HUES6 (cell line): ENCODE results near the gene DMKN.
"Not testable (repeated sequence)": the region's sequence is repeated elsewhere in the genome, so short reads cannot be mapped to it uniquely, and the experiment has no call there.

Experiments used
- H3K27ac ChIP-seq: 2 replicates; pipeline ENCODE4 v1.7.0; 2013; ENCODE audit warnings: low read depth, mild to moderate bottlenecking, low read length, inconsistent platforms
- H3K27me3 ChIP-seq: 2 replicates; pipeline ENCODE4 v1.6.1; 2013; ENCODE audit warnings: low read length; ENCODE audit not compliant: control insufficient read depth, insufficient read depth
- H3K36me3 ChIP-seq: 2 replicates; pipeline ENCODE4 v1.6.1; 2013; ENCODE audit warnings: low read length; ENCODE audit not compliant: control insufficient read depth, insufficient read depth
- H3K4me1 ChIP-seq: 2 replicates; pipeline ENCODE4 v1.6.1; 2013; ENCODE audit warnings: low read length; ENCODE audit not compliant: control insufficient read depth, insufficient read depth
- H3K4me3 ChIP-seq: 2 replicates; pipeline ENCODE4 v1.5.1; 2013; ENCODE audit warnings: low read depth, low read length
- H3K9ac ChIP-seq: one replicate; pipeline ENCODE4 v1.6.1; 2013; ENCODE audit warnings: mild to moderate bottlenecking, low read length
- H3K9me3 ChIP-seq: 2 replicates; pipeline ENCODE4 v1.6.1; 2013; ENCODE audit warnings: low read depth, low read length; ENCODE audit not compliant: control insufficient read depth, insufficient read depth

The DMKN gene

GRCh38 chr19:35491836-35492360 lies 21.6 kb downstream of the DMKN start:
- 0 out of 2 replicates have a peak, but pooled peaks cover 5% of the 10 kb centered on the region for H3K27me3 ChIP-seq
- peaks cover 10% of the 10 kb centered on the region for H3K4me1 ChIP-seq
- H3K9me3 ChIP-seq = no peaks in the 10 kb centered on the region
- H3K36me3 ChIP-seq = peaks cover 1% of the 10 kb centered on the region; the same call in 1 of the 2 replicates
- no peak overlapping the region for H3K4me3 ChIP-seq
- H3K27ac ChIP-seq = no peak overlapping the region
- no peak overlapping the region for H3K9ac ChIP-seq

DNA sequence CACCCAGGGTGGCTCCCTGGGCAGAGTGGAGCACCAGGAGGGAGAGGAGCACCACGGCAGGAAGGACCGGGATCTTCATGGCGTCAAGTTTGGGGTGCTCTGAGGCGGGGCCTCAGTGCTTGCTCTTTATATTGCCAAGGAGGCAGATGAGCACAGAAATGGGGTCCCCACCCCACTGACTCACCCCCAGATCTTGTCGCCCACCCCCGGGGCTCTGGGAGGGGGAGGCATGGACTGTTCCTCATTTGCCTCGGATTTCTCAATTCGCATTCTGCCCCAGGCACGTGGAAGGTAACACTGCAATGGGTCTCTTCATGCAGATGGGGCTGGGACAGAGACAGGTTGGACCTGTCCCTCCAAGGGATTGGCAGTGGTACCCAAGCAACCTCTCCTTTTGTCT lies 23.1 kb downstream of the DMKN start, which contains the start of gene KRTDAP:
TSS of gene KRTDAP (minus strand) at position 101 of the 400 bp plus-strand sequence. CDS start at position 79, 22 bp downstream.
- Histone ChIP-seq H3K36me3 (no peaks in the 10 kb centered on the region), H3K9ac (no peak within 1 kb of the TSS), H3K9me3 (no peaks in the 10 kb centered on the region), H3K4me3 (no peak within 1 kb of the TSS), H3K27me3 (peaks cover 5% of the 10 kb centered on the region; the same call in 1 of the 2 replicates), H3K4me1 (0 out of 2 replicates have a peak, but pooled peaks cover 3% of the 10 kb centered on the region), H3K27ac (no peak within 1 kb of the TSS)

- H3K4me3 ChIP-seq = no peak overlapping the region
Measured at GRCh38 chr19:35488677-35489076, 24.8 kb downstream of the DMKN start.

GRCh38 chr19:35487656-35488182 lies 25.7 kb downstream of the DMKN start:
- Histone ChIP-seq H3K27ac (no peak overlapping the region), H3K4me1 (no peaks in the 10 kb centered on the region), H3K36me3 (no peaks in the 10 kb centered on the region), H3K4me3 (no peak overlapping the region), H3K27me3 (peaks cover 5% of the 10 kb centered on the region; the same call in 1 of the 2 replicates), H3K9ac (no peak overlapping the region), H3K9me3 (no peaks in the 10 kb centered on the region)

More at GRCh38 chr19:35488677-35489076, 24.8 kb downstream of the DMKN start:
- Histone ChIP-seq H3K27me3 (peaks cover 5% of the 10 kb centered on the region; the same call in 1 of the 2 replicates), H3K4me1 (no peaks in the 10 kb centered on the region), H3K36me3 (no peaks in the 10 kb centered on the region), H3K9me3 (no peaks in the 10 kb centered on the region), H3K9ac (no peak overlapping the region), H3K27ac (no peak overlapping the region)

DNA sequence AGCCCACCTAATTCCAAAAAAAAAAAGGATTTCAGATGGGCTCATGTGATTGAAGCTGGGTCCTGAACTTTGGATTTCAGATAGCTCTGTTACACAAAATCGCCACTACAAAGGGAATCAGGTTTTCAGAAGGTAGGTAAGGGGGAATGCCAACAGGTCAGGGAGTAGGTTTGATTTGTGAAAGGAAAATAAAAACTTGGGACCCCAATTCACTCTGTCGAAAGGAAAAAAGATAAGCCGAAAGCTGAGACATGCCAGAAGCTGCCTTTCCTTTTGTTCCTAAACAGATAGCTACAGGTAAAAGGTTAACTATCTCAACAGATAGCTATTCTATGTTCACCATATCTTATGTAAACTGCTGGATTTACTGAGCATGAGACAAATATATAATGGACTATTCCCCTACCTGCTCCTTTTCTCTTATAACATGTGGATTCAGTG lies 27.2 kb downstream of the DMKN start:
- Histone ChIP-seq H3K4me3 (no peak overlapping the region), H3K9ac (no peak overlapping the region), H3K4me1 (no peaks in the 10 kb centered on the region), H3K9me3 (0 out of 2 replicates have a peak, but pooled peaks cover 3% of the 10 kb centered on the region), H3K36me3 (no peaks in the 10 kb centered on the region), H3K27me3 (peaks cover 3% of the 10 kb centered on the region; the same call in 1 of the 2 replicates), H3K27ac (no peak overlapping the region)

GRCh38 chr19:35484252-35485036 lies 29.0 kb downstream of the DMKN start:
- no peaks in the 10 kb centered on the region for H3K36me3 ChIP-seq
- no peak overlapping the region for H3K9ac ChIP-seq
- H3K4me1 ChIP-seq = no peaks in the 10 kb centered on the region
- peaks cover 3% of the 10 kb centered on the region; the same call in 1 of the 2 replicates for H3K27me3 ChIP-seq
- H3K4me3 ChIP-seq = no peak overlapping the region
- 0 out of 2 replicates have a peak, but pooled peaks cover 3% of the 10 kb centered on the region for H3K9me3 ChIP-seq
- H3K27ac ChIP-seq = no peak overlapping the region

DNA sequence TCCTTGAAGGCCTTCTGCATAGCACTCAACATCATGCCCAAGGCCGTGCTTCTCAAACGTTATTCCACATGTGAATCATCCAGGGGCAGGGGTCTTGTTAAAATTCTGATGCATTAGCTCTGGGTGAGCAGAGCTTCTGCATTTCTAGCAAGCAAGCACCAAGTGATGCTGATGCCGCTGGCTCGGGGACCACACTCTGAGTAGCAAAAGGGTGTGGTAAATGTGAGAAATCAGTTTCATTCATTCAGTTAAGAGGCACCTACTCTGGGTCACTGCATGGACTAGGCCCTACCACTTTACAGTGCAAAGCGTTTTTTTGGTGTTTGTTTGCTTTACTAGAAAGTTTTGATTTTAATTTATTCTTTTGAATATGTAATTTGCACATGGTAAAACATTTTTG lies 30.4 kb downstream of the DMKN start:
- no peaks in the 10 kb centered on the region for H3K4me1 ChIP-seq
- H3K4me3 ChIP-seq = no peak overlapping the region
- 0 out of 2 replicates have a peak, but pooled peaks cover 3% of the 10 kb centered on the region for H3K9me3 ChIP-seq
- H3K27me3 ChIP-seq = peaks cover 3% of the 10 kb centered on the region; the same call in 1 of the 2 replicates
- H3K9ac ChIP-seq = no peak overlapping the region
- no peak overlapping the region for H3K27ac ChIP-seq
- no peaks in the 10 kb centered on the region for H3K36me3 ChIP-seq

DNA sequence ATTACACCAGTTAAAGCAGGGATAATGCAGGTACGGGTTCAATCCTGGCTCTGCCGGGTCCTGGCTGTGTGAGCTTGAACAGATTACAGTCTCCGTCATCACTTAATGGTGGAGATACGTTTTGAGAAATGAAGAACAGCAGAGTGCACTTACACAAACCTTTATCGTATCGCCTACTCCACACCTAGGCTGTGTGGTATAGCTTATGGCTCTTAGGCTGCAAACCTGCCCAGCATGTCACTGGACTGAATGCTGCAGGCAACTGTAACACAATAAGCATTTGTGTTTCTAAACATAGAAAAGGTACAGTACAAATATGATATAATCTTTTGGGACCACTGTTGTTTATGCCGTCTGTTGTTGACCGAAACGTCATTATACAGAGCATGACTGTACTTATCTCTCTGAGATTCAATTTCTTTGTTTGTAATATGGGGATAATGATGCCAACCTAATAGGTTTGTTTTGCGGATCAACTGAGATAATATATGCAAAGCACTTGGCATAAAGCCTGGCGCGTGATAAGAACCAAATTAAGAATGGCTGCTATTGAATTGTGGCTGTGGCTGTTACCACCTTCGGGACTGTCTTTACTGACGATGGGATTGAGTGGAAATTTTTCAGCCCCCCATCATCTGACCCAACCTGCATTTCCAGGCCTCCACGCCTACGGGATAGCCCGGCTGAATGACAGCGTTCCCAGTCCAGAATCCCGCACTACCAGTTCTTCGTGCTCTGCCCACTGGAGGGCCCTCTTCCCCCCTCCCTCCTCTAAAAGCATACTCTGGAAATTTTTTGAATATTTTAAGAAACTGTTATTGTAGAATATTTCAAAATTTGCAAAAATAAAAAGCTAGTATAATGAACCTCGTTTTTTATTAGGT lies 34.4 kb downstream of the DMKN start:
- H3K4me1 ChIP-seq = peaks cover 6% of the 10 kb centered on the region; the same call in 1 of the 2 replicates
- no peak overlapping the region for H3K9ac ChIP-seq
- no peaks in the 10 kb centered on the region for H3K27me3 ChIP-seq
- 0 out of 2 replicates have a peak, but pooled peaks cover 3% of the 10 kb centered on the region for H3K9me3 ChIP-seq
- H3K27ac ChIP-seq = no peak overlapping the region
- H3K4me3 ChIP-seq = no peak overlapping the region
- no peaks in the 10 kb centered on the region for H3K36me3 ChIP-seq

- Histone ChIP-seq H3K9me3 (no peaks in the 10 kb centered on the region), H3K4me1 (peaks cover 15% of the 10 kb centered on the region; the same call in 1 of the 2 replicates), H3K9ac (no peak overlapping the region), H3K4me3 (no peak overlapping the region), H3K27ac (no peak overlapping the region), H3K36me3 (no peaks in the 10 kb centered on the region), H3K27me3 (no peaks in the 10 kb centered on the region)
Measured at GRCh38 chr19:35476149-35476548, 37.3 kb downstream of the DMKN start.

DNA sequence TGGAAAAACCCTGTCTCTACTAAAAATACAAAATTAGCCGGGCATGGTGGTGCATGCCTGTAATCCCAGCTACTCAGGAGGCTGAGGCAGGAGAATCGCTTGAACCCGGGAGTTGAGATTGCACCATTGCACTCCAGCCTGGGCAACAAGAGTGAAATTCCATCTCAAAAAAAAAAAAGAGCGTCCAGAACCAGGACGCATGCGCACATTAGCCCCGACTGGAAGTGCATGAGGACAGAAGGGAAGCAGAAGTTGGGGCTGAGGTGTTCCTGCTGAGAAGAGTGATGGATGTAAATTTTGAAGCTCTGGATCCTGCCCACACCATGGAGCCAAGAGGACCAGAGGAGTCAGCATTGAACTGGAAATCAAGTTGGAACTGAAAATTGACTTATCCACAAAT lies 38.9 kb downstream of the DMKN start:
- not testable (repeated sequence) for H3K27ac ChIP-seq, H3K36me3 ChIP-seq, H3K9ac ChIP-seq, H3K27me3 ChIP-seq, H3K9me3 ChIP-seq, H3K4me3 ChIP-seq
- H3K4me1 ChIP-seq = peaks cover 24% of the 10 kb centered on the region
